ENCODE data around the gene PIBF1.
"Not testable (repeated sequence)": the region's sequence is repeated elsewhere in the genome, so short reads cannot be mapped to it uniquely, and the experiment has no call there.

Gene PIBF1, protein sequence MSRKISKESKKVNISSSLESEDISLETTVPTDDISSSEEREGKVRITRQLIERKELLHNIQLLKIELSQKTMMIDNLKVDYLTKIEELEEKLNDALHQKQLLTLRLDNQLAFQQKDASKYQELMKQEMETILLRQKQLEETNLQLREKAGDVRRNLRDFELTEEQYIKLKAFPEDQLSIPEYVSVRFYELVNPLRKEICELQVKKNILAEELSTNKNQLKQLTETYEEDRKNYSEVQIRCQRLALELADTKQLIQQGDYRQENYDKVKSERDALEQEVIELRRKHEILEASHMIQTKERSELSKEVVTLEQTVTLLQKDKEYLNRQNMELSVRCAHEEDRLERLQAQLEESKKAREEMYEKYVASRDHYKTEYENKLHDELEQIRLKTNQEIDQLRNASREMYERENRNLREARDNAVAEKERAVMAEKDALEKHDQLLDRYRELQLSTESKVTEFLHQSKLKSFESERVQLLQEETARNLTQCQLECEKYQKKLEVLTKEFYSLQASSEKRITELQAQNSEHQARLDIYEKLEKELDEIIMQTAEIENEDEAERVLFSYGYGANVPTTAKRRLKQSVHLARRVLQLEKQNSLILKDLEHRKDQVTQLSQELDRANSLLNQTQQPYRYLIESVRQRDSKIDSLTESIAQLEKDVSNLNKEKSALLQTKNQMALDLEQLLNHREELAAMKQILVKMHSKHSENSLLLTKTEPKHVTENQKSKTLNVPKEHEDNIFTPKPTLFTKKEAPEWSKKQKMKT

DNA sequence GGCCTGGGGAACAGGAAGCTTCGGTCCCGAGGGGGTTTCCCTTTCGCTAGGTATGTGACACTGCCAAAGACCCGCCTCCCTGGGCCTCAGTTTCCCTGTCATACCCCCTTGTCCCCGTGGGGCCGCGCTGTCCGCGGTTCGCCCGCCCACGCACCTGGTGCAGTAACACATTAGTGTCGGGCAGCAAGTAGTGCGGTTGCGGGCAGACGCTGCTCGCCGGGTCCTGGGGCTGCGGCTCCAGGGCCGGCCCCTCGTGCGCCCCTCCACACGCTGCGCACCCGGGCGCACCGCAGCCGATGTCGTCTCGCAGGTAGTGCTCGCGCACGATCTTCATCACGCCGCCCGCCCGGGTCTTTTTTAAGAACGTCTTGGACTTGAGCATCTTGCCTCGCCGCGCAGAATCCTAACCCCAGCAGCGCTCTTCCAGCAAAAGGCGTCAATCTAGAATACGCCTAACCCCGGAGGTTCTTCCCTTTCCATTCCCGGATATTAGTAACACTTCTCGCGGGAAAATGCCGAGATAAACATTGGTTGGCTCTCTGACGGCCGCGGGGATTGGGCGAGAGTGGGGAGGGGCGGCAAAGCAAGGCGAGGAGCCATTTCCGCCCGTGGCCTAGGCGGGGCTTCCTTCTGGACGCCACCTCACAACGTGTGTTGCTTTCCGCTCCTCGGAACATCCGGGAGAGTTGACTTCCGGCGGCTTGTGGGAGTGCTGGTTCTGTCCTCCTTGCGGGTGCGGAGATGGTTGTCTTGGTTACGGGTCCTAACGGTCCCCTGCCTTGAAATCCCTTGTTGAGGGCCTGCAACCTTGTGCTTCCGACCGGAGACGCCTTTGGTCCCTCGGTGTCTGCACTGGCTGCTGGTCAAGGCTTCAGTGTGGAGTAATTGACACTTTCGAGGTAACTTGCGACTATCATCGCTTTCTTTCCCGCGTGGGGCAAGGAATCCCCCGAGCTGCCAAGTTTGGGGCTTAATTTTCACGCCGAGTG, at the start of gene PIBF1, which contains the start of gene DIS3:
Gene PIBF1 (plus strand): TSS at position 683 of the 989 bp plus-strand sequence. CDS start 1,337 bp downstream, outside the sequence.
Gene DIS3 (minus strand): TSS at position 450 of the 989 bp plus-strand sequence. CDS start 68 bp downstream, at position 382.
- DNase-seq, result peak; percentile 98

- DNase-seq, result no peak
These were observed 44.9 kb upstream of the PIBF1 start for GRCh38 chr13:72737033-72737432.

DNA sequence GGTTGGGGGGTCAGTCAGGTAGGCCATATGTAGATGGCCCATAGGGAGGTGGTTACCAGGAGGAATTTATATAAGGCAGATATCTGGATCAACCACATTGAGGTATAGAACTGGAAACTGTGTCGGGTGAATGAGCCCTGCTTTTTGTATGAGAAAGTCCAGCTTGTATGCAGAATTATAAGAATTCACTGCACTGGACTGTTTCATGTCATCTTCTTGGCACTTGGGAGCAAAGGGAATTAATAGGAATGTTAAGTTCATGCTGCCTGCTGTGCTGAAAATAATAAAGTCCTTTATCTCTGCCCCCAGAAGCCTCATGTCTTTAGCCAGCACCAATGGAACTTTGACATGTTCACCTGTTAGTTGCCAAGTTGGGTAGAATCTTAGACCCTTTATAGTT, 41.9 kb upstream of the PIBF1 start:
- DNase-seq, result no peak

DNA sequence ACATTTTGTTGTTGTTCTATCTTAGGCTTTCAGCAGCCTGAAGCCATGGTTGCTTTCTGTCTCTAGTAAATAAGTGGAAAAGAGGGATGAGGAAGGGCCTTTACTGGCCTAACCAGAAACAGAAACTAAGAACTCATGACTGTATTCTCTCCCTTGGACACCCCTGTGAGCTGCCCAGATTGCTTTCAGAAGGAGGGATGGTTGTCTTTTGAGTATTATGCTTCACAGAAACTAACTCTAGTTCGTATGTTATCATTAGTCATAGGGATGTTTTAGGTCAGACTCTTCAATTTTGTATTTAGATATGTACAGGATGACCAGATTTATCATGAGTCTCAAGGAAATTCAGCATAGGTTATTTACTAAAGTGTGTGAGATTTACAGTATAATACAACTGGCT, 36.7 kb upstream of the PIBF1 start:
- DNase-seq, result no peak

GRCh38 chr13:72751220-72751619, 30.7 kb upstream of the PIBF1 start:
- no peak for DNase-seq

DNA sequence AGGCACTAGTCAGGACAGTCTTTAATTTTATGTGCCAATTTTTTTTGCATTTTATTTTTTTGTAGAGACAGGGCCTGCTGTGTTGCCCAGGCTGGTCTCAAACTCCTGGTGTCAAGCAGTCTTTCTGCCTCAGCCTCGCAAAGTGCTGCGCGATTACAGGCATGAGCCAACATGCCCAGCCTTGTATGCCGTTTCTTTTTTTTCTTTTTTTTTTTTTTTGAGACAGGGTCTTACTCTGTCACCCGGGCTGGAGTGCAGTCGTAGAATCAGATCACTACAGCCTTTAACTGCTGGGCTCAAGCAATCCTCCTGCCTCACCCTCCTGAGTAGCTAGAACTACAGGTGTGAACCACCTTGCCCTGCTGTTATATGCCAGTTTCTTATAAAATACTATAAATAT, 27.8 kb upstream of the PIBF1 start:
- DNase-seq, result no peak

DNA sequence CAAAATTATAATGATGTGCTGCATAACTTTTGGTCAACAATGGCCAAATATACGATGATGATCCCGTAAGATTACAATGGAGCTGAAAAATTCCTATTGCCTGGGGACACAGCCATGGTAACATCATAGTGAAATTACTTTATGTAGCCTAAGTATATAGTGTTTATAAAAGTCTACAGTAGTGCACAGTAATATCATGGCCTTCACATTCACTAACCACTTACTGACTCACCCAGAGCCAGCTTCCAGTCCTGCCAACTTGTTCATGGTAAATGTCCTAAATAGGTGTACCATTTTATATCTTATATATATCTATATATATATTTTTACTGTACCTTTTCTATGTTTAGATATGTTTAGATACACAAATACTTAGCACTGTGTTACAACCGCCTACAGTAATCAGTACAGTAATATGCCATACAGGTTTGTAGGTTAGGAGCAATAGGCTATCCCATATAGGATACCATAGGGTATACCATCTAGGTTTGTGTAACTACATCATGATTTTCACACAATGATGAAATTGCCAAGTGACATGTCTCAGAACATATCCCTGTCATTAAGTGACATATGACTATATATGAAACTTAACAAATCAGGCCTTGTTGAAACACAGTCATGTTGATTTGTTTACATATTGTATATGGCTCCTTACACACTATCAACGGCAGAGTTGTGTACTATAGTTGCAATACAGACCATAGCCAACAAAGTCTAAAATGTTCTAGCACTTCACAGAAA, 24.0 kb upstream of the PIBF1 start:
- no peak for DNase-seq

GRCh38 chr13:72760189-72760588, 21.7 kb upstream of the PIBF1 start:
- DNase-seq, result no peak

DNA sequence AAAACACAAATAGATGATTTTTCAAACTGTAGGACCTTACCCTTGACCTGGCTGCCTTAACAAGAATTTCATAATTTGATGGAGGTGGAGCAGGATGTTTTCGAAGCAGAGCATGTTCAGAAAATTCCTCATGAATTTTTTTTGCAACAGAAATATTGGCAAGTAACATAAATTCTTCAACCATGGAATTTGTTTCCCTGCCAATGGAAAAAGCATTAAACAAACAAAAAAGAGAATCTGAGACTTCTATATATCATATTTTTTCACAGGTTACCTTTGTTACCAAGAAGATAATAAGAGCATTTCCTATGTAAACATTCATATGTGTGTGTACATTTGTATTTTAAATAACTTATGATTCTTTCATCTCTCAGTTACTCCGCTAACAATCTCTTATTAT, 18.5 kb upstream of the PIBF1 start:
- DNase-seq, result no peak

- DNase-seq, result no peak
These were observed 7.9 kb upstream of the PIBF1 start for GRCh38 chr13:72774019-72774418.

- no peak for DNase-seq
These were observed 784 bp downstream of the PIBF1 start for GRCh38 chr13:72782717-72783116.

- DNase-seq, result not testable (repeated sequence)
These were observed 2.7 kb downstream of the PIBF1 start for GRCh38 chr13:72784679-72785078.

GRCh38 chr13:72788831-72789230, 6.9 kb downstream of the PIBF1 start:
- no peak for DNase-seq

DNA sequence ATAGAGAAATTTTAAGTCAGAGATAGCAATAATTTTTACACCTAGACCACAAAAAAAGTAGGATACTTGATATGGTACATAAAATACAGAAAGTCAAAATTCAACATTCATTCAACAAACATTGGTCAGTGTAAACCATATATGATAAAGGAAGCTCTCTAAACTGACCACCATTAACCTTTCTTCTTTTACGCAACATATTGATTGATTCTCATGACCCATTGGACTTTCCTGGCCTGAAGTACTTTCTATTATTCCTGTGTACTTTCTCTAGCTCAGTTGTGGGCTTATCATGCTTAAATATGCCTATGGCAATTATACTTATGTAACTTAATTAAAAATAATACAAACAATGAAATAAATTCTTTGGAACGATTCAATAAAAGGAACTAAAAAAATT, 10.7 kb downstream of the PIBF1 start:
- DNase-seq, result no peak

GRCh38 chr13:72798817-72799216, 16.9 kb downstream of the PIBF1 start:
- DNase-seq, result no peak

- no peak for DNase-seq
These were observed 22.4 kb downstream of the PIBF1 start for GRCh38 chr13:72804301-72804700.

DNA sequence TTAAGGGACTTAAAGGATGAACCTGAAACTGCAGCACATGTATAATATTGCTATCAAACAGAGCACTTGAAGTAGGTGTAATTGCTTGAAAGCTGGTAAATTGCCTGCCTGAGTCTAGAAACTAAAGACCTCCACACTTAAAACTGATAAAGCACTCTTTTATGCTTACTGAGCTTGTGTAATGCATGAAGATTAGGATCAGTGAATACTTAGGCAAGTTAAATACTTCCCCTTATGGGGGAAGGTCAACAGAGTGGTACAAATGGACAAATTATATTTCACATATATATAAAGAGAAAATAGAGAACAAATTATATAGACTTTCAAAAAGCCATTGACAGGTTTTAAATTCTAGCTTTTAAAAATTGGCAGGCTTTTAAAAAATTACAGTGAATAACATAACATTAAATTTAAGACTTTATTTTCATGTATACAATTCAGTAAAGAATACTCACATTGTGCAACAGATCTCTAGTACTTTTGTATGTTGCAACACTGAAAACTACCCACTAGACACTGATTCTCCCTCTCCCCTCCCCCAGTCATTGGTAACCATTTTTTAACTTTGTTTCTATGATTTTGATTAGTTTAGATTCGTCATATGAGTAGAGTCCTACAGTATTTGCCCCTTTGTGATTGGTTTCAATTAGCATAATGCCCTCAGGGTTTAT, 23.9 kb downstream of the PIBF1 start:
- no peak for DNase-seq

DNA sequence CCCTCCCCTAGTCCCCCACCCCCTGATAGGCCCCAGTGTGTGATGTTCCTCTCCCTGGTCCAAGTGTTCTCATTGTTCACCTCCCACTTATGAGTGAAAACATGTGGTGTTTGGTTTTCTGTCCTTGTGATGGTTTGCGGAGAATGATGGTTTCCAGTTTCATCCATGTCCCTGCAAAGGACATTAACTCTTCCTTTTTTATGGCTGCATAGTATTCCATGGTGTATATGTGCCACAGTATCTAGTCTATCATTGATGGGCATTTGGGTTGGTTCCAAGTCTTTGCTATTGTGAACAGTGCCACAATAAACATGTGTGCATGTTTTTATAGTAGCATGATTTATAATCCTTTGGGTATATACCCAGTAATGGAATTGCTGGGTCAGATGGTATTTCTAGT, 24.6 kb downstream of the PIBF1 start:
- not testable (repeated sequence) for DNase-seq

GRCh38 chr13:72808917-72809500, 27.1 kb downstream of the PIBF1 start:
- no peak for DNase-seq

DNA sequence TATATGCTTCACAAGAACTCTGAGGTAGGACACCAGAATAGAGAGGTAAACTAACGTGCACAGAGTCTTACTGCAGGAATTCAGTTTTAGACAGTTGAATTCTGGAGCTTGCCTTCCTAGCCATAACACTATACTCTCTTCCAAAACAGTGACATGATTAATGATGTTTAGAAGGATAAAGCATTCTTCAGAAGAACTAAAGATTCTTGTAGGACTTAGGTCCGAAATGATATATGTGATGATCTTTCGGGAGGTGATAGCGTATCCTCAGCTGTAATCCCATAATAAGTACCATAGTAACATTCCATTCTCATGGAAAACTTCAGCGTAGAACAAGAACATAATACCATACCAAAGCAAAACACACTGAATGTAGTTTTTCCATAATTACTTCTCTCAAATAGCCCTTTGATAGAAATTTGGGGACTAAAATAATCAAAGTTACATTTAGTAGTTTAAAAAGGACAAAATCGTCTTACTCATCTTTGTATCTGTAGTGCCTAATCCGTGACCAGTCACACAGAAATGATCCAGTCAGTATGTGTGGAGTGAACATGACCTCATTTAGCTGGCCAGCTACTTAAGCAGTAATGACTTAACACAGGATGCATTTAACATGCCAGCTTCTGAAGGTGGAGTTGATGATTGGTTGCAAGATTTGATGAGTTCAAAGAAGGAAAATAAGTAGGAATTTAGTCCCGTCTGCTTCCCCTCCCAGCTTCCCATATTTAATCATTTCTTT, 38.4 kb downstream of the PIBF1 start:
- DNase-seq, result no peak

All from stimulated activated CD4-positive, alpha-beta T cell treated with anti-CD3 and anti-CD28 coated beads, Interleukin-1b, Interleukin-23, amount 100 ng/mL, for 48 hours (primary cell).